ENCODE results near the gene ZNF23. TPM values are rescaled to one million over a fixed set of nuclear protein-coding genes. Genes with fewer than 3 reads are reported as not detected.
A peak's percentile ranks its signal among the peaks of the same experiment; 100 is the strongest.
"Not testable (repeated sequence)": the region's sequence is repeated elsewhere in the genome, so short reads cannot be mapped to it uniquely, and the experiment has no call there.

Gene ZNF23
- 10 to 100 TPM in 2 of 6 donors, 1 to 10 TPM in 4; 4.3 to 12.1 (median 7.3) TPM for polyA plus RNA-seq (ENCODE audit: low read depth in 6 of 6)

- ATAC-seq (ENCODE audit: low read depth in 2 of 2) (peak; percentile 96 to 97), DNase-seq (peak; percentile 86)
- Mint-ChIP-seq H3K36me3 (no peaks in the 10 kb centered on the region), H3K27ac (peak within 1 kb of the TSS; percentile 97 to 99 (median 98)), H3K4me3 (peak within 1 kb of the TSS; percentile 86 to 98 (median 96)), H3K9me3 (no peaks in the 10 kb centered on the region), H3K4me1 (peaks cover 22 to 25% (median 24%) of the 10 kb centered on the region in 3 donors), H3K27me3 (no peaks in the 10 kb centered on the region)
Measured at GRCh38 chr16:71461686-71462648, at the start of gene ZNF23. ZNF23 (minus strand) TSS chr16:71462247; CDS start chr16:71456796, 5,451 bp downstream.

- ATAC-seq (ENCODE audit: low read depth in 2 of 2) (no peak), DNase-seq (no peak)
- peaks cover 17 to 52% (median 27%) of the 10 kb centered on the region in 3 donors for H3K27me3 Mint-ChIP-seq
- no peak overlapping the region for H3K4me3 Mint-ChIP-seq
- no peaks in the 10 kb centered on the region for H3K36me3 Mint-ChIP-seq
- H3K9me3 Mint-ChIP-seq: no peaks in the 10 kb centered on the region
- H3K27ac Mint-ChIP-seq: no peak overlapping the region
- no peaks in the 10 kb centered on the region for H3K4me1 Mint-ChIP-seq
Measured at GRCh38 chr16:71507061-71507460, 45.0 kb upstream of the ZNF23 start.

- Mint-ChIP-seq H3K4me3 (no peak overlapping the region), H3K27me3 (peaks cover 17 to 37% (median 20%) of the 10 kb centered on the region in 3 donors), H3K27ac (peak overlapping the region in 1 of 6 donors; percentile 23), H3K9me3 (no peaks in the 10 kb centered on the region), H3K36me3 (no peaks in the 10 kb centered on the region), H3K4me1 (no peaks in the 10 kb centered on the region)
- DNase-seq (no peak), ATAC-seq (ENCODE audit: low read depth in 2 of 2) (no peak)
Measured at GRCh38 chr16:71504901-71505300, 42.9 kb upstream of the ZNF23 start.

GRCh38 chr16:71504051-71504450, 42.0 kb upstream of the ZNF23 start:
- H3K36me3 Mint-ChIP-seq; H3K4me1 Mint-ChIP-seq; H3K4me3 Mint-ChIP-seq; ATAC-seq (ENCODE audit: low read depth in 2 of 2); H3K9me3 Mint-ChIP-seq; DNase-seq; H3K27ac Mint-ChIP-seq: not testable (repeated sequence)
- peaks cover 20 to 29% (median 22%) of the 10 kb centered on the region in 3 donors for H3K27me3 Mint-ChIP-seq

- Mint-ChIP-seq H3K4me1 (no peaks in the 10 kb centered on the region), H3K27me3 (peaks cover 14 to 35% (median 23%) of the 10 kb centered on the region in 3 donors), H3K27ac (no peak overlapping the region)
Measured at GRCh38 chr16:71501547-71501946, 39.5 kb upstream of the ZNF23 start.

GRCh38 chr16:71500964-71501363, 38.9 kb upstream of the ZNF23 start:
- ATAC-seq (ENCODE audit: low read depth in 2 of 2) (no peak), DNase-seq (no peak)
- no peaks in the 10 kb centered on the region for H3K36me3 Mint-ChIP-seq
- H3K27ac Mint-ChIP-seq: no peak overlapping the region
- H3K27me3 Mint-ChIP-seq: peaks cover 14 to 35% (median 23%) of the 10 kb centered on the region in 3 donors
- H3K4me1 Mint-ChIP-seq: no peaks in the 10 kb centered on the region
- no peaks in the 10 kb centered on the region for H3K9me3 Mint-ChIP-seq
- H3K4me3 Mint-ChIP-seq: no peak overlapping the region

More at GRCh38 chr16:71501547-71501946, 39.5 kb upstream of the ZNF23 start:
- Mint-ChIP-seq H3K4me3 (no peak overlapping the region), H3K36me3 (no peaks in the 10 kb centered on the region), H3K9me3 (no peaks in the 10 kb centered on the region)
- DNase-seq (no peak), ATAC-seq (ENCODE audit: low read depth in 2 of 2) (no peak)

- H3K4me1 Mint-ChIP-seq: no peaks in the 10 kb centered on the region
- peaks cover 14 to 37% (median 27%) of the 10 kb centered on the region in 3 donors for H3K27me3 Mint-ChIP-seq
- no peak overlapping the region for H3K27ac Mint-ChIP-seq
- peak; percentile 53 for DNase-seq
- peak; percentile 68 to 86 for ATAC-seq (ENCODE audit: low read depth in 2 of 2)
- H3K9me3 Mint-ChIP-seq: no peaks in the 10 kb centered on the region
- H3K4me3 Mint-ChIP-seq: no peak overlapping the region
- H3K36me3 Mint-ChIP-seq: no peaks in the 10 kb centered on the region
Measured at GRCh38 chr16:71499775-71500364, 37.8 kb upstream of the ZNF23 start.

GRCh38 chr16:71498031-71498430, 36.0 kb upstream of the ZNF23 start:
- Mint-ChIP-seq H3K36me3 (no peaks in the 10 kb centered on the region), H3K4me3 (no peak overlapping the region), H3K9me3 (no peaks in the 10 kb centered on the region), H3K27me3 (peaks cover 10 to 33% (median 20%) of the 10 kb centered on the region in 3 donors), H3K27ac (no peak overlapping the region), H3K4me1 (no peaks in the 10 kb centered on the region)
- ATAC-seq (ENCODE audit: low read depth in 2 of 2) (no peak), DNase-seq (no peak)

GRCh38 chr16:71493213-71493612, 31.2 kb upstream of the ZNF23 start:
- Mint-ChIP-seq H3K27ac (no peak overlapping the region), H3K9me3 (no peaks in the 10 kb centered on the region), H3K36me3 (no peaks in the 10 kb centered on the region), H3K4me3 (no peak overlapping the region), H3K4me1 (no peaks in the 10 kb centered on the region), H3K27me3 (peaks cover 0 to 25% (median 15%) of the 10 kb centered on the region in 3 donors)
- no peak for ATAC-seq (ENCODE audit: low read depth in 2 of 2)
- DNase-seq: no peak

GRCh38 chr16:71492786-71493185, 30.7 kb upstream of the ZNF23 start:
- ATAC-seq (ENCODE audit: low read depth in 2 of 2): no peak
- Mint-ChIP-seq H3K36me3 (no peaks in the 10 kb centered on the region), H3K4me3 (no peak overlapping the region), H3K27me3 (peaks cover 0 to 27% (median 15%) of the 10 kb centered on the region in 3 donors), H3K27ac (peak overlapping the region in 1 of 6 donors; percentile 83), H3K9me3 (no peaks in the 10 kb centered on the region), H3K4me1 (no peaks in the 10 kb centered on the region)
- no peak for DNase-seq

GRCh38 chr16:71491054-71491453, 29.0 kb upstream of the ZNF23 start:
- Mint-ChIP-seq H3K27ac (no peak overlapping the region), H3K9me3 (peaks cover 0 to 4% (median 0%) of the 10 kb centered on the region in 7 donors), H3K4me3 (no peak overlapping the region), H3K27me3 (peaks cover 0 to 35% (median 22%) of the 10 kb centered on the region in 3 donors), H3K4me1 (no peaks in the 10 kb centered on the region), H3K36me3 (no peaks in the 10 kb centered on the region)
- ATAC-seq (ENCODE audit: low read depth in 2 of 2) (no peak), DNase-seq (no peak)

- ATAC-seq (ENCODE audit: low read depth in 2 of 2) (no peak), DNase-seq (no peak)
- H3K27ac Mint-ChIP-seq: no peak overlapping the region
- no peaks in the 10 kb centered on the region for H3K36me3 Mint-ChIP-seq
- no peak overlapping the region for H3K4me3 Mint-ChIP-seq
- H3K4me1 Mint-ChIP-seq: peaks cover 0 to 4% (median 2%) of the 10 kb centered on the region in 3 donors
- peaks cover 0 to 35% (median 22%) of the 10 kb centered on the region in 3 donors for H3K27me3 Mint-ChIP-seq
- peaks cover 0 to 4% (median 0%) of the 10 kb centered on the region in 7 donors for H3K9me3 Mint-ChIP-seq
Measured at GRCh38 chr16:71490361-71490760, 28.3 kb upstream of the ZNF23 start.

- Mint-ChIP-seq H3K4me1 (peaks cover 5 to 13% (median 12%) of the 10 kb centered on the region in 3 donors), H3K27ac (peak within 1 kb of the TSS in 2 of 6 donors; percentile 17 to 36), H3K4me3 (no peak within 1 kb of the TSS), H3K9me3 (peaks cover 0 to 4% (median 0%) of the 10 kb centered on the region in 7 donors), H3K36me3 (no peaks in the 10 kb centered on the region), H3K27me3 (peaks cover 0 to 29% (median 14%) of the 10 kb centered on the region in 3 donors)
- DNase-seq (no peak), ATAC-seq (ENCODE audit: low read depth in 2 of 2) (no peak)
Measured at GRCh38 chr16:71489122-71489521, 27.1 kb upstream of the ZNF23 start, which contains the start of gene ZNF19. ZNF19 (minus strand) TSS chr16:71489324; CDS start chr16:71482114, 7,210 bp downstream.
